GM21576 (cell line): ENCODE data around the gene NLRP7.

Experiments used
- ATAC-seq: cut with Tn5 transposase; IDR thresholded peaks from one replicate; pipeline ENCODE4 v1.9.1; 2021; ENCODE audit warnings: mild to moderate bottlenecking, moderate library complexity; ENCODE audit not compliant: unreplicated experiment

Gene NLRP7

GRCh38 chr19:54875506-54875905 is 71.8 kb downstream of the NLRP7 start:
- no peak for ATAC-seq

- no peak for ATAC-seq
Observed at GRCh38 chr19:54873990-54874389, 73.3 kb downstream of the NLRP7 start, which contains the start of gene FCAR. TSS of gene FCAR (plus strand) at chr19:54874235. CDS start at chr19:54874290, 55 bp downstream.
